ENCODE data around the gene SNX15.
"Not testable (repeated sequence)": the region's sequence is repeated elsewhere in the genome, so short reads cannot be mapped to it uniquely, and the experiment has no call there.

Gene SNX15, protein sequence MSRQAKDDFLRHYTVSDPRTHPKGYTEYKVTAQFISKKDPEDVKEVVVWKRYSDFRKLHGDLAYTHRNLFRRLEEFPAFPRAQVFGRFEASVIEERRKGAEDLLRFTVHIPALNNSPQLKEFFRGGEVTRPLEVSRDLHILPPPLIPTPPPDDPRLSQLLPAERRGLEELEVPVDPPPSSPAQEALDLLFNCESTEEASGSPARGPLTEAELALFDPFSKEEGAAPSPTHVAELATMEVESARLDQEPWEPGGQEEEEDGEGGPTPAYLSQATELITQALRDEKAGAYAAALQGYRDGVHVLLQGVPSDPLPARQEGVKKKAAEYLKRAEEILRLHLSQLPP

DNA sequence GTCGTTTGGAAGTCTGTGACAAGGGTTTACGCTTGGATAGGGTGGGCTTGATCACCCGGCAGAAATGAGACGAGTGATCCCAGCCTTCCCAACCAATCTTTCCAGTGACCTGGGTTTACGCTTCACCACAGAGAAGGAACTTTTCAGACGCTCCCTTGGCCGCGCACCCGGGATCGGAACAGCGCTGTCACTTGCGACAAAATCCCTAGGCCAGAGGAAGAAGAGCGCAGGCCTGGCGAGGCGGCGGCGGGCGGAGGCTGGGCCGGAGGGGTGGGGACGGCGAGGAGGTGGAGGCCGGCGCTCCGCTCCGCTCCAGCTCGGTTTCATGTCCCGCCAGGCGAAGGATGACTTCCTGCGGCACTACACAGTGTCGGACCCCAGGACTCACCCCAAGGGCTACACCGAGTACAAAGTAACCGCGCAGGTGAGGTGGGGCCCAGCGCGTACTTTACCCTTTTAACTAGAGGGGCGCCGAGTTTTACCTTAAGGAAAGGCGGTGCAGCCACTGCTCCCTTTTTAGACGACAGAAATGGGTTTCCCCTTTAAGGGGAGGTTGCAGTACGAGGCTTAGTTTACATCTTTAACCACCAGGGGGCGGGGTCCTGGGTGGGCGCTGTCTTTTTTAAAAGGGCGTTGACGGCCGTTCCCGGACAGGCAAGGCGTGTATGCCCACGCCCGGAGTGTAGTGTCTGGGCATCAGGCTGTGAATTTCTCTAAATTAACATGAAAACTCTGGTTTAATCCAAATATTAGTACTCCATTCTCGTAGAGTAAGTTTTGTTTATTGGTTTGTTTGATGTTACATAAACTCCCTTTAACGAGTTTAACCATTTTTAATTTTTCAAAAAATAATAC, at the start of gene SNX15:
Gene SNX15 (plus strand): TSS at position 227 of the 855 bp plus-strand sequence. CDS start 99 bp downstream, at position 326.
- peak; percentile 96 for DNase-seq

DNA sequence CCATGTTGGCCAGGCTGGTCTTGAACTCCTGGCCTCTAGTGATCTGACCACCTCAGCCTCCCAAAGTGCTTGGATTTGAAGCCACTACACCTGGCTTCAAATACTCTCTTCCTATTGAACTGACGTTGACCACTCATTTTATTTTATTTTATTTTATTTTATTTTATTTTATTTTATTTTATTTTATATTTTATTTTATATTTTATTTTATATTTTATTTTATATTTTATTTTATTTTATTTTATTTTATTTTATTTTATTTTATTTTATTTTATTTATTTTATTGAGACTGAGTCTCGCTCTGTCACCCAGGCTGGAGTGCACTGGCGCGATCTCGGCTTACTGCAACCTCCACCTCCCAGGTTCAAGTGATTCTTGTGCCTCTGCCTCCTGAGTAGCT, 43.9 kb upstream of the SNX15 start:
- DNase-seq, result not testable (repeated sequence)

DNA sequence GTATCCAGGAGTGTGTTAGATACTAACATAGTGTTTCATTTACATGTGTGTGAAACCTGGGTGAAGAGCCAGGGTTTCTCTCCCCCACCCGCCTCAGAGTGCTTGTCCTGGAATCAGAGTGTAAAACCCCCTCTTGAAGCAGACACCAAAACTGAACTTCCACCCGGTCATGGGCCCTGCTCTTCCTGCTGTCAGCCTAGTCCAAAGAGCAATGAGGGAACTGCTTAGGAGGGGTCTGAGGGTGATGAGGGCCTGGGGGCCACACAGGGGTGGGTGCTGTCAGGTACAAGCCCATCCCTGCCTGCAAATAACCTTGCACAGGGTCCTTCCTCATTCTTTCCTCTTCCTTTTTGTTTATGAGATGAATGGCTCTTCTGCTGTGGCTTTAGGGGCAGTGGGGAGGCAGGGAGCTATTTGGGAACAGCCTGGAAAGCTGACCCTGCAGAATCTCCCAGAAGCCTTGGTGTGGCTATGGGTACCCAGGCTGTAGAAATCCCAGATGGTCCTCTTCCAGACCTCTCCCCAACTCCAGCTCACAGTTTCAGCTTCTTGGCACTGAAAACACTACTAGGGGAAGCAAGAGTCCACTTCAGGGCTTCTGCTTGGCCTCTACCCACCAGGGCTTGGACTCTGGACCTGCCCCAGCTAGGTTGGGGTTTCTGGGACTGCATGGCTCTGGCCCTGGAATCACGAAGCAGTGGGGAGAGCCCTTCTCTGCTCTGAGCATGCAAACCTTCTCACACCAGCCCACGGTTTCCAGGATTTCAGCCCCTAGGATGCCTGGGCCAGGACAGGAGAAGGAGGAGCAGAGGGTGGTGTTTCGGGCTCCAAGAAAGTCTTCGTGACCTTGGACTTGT, 39.0 kb upstream of the SNX15 start:
- DNase-seq, result no peak

DNA sequence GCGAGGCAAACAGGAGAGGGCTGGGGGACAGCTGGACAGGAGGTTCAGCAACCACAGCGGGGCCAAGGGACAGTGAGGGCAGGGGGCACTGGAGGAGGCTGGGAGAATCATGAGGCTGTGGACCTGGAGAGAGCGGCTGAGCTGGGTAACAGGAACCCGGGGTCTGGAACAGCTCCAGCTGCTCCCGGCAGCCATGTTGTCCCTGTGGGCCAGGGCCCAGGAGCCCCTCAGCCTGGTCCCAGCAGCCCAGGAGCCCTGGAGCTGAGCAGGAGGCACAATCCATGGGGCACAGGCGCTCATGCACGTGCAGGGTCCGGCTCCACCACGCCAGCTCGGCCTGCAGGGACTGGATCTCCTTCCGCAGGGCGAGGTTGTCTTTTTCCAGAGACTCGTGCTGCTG, 37.8 kb upstream of the SNX15 start:
- no peak for DNase-seq

DNA sequence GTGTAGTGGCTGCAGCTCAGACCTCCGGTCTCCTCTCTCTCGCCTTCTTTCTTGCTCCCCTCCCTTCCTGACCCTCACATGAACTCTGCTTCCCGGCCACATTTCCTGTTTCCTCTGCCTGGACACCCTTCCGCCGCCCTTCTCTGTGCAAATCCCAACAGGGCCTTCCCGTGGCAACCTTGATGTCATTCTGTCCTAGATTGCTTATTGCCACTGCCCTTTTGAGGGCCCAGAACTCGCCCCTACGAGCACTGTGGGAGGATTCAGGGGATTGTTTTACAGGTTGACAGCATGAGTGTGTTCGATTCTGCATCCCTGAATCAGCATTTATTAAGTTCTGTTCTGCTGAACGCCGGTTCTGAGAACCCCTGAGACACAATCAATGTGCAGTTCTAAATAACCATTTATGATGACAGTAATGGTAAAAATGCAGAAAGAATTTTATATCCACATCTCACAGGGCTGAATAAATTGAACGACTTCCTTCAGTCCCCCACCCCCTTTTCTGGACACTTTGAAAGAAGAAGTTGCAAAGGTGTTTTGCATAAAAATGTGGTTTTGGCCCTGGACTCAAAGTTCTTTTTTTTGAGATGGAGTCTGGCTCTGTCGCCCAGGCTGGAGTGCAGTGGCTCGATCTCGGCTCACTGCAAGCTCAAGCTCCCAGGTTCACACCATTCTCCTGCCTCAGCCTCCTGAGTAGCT, 36.9 kb upstream of the SNX15 start:
- DNase-seq, result peak; percentile 78

DNA sequence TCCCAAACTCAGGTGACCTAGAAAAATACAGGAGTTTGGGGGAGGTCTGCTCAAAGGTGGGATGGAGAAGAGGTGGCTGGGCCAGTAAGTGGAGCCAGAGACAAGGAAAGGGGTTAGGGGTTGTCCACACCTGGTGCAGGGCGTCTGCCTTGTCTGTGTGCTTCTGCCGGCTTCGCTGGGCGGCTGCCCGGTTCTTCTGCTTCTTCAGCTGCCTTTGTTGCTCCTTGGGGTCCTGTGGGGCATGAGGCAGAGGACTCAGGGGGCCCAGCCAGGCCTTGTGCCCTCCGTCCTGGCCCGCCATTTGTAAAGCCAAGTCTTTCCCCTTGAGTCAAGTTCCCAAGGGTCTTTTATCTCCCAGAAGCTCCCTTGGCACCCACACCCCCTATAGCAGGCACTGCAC, 32.9 kb upstream of the SNX15 start:
- no peak for DNase-seq

DNA sequence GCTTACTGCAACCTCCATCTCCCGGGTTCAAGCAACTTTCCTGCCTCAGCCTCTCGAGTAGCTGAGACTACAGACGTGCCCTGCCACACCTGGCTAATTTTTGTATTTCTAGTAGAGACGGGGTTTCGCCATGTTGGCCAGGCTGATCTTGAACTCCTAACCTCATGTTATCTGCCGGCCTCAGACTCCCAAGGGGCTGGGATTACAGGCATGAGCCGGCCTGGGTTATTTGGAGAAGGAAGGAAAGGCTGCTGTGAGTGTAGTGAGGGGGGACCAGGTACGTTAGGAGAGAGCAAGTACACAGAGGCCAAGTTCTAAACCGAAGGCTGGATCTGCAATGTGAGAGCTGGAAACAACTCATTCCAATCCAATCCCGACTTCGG, 30.9 kb upstream of the SNX15 start:
- no peak for DNase-seq

DNA sequence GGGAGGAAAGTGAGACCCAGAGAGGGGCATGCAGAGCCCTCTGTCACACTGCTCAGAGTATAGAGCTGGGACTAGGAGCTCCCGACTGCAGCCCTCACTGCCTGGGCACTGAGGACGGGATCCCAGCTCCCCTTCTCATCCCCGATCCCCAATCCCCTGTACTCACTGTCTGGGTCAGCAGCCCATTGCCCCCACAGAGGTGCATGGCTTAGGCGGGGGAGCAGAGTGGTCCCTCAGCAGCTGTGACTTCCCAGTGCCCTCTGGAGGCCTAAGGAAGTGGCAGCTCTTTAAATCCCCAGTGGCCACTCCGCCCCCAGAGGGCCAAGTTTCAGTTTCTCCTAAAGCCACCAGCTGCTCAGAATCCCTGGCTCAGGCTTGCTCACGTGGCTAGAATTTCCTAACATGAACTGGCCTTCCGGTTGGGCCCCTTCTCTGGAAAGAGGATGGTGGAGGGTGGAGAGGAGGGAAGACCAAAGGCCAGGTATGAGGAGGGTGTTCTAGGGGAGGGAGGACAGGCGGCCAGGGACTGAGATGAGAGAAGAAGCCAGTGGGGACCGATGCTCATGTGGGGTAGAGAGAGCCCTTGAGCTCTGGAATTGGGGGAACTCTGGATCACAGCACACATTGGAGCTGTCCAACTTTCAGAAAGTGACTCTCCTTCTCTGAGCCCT, 30.4 kb upstream of the SNX15 start, which contains the start of gene BATF2:
Gene BATF2 (minus strand): TSS at position 262 of the 671 bp plus-strand sequence. CDS start 57 bp downstream, at position 205.
- DNase-seq, result peak; percentile 73

DNA sequence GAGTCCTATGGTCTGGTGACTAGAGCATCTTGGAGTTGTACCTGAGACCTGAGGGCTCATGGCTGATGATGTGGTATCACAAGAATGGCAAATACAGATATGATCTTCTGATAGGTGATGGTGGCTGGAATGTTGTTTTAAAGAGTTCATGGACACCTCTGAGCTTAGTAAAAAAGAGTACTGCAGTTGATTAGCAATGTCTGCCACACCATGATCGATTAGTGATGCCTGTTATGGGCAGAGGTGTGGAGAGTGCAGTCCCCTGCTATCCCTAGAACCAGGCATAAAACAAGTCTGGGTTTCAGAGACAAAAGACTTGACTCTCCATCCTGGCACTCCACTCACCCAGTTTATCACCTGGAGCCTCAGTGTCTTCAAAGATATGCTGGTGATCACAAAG, 29.1 kb upstream of the SNX15 start:
- no peak for DNase-seq

DNA sequence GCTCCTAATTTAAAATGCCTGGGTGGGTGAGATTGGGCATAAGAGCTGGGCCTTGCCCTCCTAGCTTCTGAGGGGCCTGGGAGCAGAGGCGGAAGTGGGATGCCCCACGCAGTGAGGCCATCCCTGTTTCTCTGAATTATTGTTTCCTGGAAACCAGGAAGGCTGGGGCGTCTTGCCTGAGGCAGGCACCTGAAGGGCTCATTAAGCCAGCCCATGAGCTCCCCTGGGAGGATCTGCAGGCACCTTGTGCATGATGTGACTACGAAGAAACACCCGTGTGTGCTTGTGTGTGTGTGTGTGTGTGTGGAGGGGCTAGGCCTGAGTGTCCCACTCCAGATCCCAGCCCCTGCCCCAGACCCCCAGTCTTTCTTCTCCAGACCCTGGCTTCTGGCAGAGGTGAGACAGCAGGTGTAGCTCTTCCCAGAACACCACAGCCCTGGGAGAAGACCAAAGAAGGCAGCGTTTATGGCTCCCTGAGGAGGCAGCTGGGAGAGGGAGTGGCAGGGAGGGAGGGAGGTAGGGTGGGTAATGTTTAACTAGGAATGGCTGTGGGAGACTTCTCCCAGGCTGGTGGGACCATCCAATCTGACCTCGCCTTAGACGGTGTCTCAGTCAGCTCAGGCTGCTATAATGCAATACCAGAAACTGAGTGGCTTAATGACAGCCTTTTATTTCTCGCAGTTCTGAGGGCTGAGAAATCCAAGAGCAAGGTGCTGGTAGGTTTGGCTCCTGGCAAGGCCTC, 28.4 kb upstream of the SNX15 start:
- DNase-seq, result no peak

DNA sequence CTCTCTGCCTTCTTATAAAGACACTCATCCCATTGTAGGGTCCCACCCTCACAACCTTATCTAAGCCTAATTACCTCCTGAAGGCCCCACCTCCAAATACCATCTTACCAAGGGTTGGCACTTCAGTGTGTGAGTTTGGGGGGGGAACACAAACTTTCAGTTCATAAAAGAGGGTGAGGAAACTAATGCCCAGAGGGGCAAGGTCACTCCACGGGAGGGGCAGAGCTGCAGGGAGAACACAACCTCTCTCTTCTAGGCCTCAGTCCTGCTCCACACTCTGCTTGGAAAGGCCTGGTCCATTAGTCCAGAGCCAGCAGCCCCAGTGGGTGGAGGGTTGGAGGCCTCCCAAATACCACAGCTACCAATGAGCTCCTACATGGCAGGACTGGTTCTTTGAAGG, 27.8 kb upstream of the SNX15 start:
- no peak for DNase-seq

DNA sequence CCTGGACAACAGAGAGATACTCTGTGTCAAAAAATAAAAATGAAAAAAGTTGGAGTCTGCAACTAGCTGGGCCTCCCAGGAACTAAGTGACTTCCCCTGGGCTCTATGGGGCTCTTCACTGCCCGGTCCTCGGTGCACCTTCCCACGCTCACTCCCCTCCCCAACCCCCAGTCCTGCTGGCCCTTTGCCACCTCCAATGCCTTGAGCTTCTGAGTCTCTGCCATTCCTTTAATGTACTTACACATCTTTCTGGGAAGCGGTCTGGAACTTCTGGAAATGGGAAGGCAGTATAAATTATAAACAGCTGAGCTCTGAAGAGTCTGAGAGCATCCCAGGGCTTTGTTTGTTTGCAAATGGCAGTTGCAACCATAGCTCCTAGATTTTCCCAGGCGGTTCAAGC, 24.5 kb upstream of the SNX15 start:
- no peak for DNase-seq

DNA sequence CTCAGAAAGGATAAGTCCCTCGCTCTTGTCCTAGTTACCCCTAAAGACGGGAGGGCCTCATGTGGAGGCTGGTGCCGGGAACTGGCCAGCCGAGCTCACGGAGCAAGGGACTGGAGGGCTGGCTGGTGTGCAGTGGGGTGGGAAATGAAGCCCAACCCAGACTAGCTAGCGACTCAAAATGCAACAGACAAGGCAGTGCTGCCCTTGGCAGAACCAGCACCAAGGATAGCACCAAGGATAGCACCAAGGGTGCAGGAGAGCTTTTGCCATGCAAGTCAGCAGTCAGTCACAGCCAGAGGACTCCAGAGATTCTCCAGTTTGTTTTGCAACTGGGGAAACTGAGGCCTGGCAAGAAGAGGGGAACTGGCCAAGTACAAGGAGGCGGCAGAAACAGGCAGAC, 24.0 kb upstream of the SNX15 start:
- no peak for DNase-seq

DNA sequence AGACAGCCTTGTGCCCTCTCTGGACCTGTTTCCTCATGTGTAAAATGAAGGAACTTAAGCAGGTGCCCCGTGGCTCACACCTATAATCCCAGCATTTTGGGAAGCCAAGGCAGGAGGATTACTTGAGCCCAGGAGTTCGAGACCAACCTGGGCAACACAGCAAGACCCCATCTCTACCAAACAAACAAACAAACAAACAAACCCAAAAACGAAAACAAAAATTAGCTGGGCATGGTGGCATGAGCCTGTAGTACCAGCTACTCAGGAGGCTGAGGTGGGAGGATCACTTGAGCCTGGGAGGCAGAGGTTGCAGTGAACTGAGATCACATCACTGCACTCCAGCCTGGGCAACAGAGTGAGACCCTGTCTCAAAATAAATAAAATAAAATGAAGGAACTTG, 23.3 kb upstream of the SNX15 start:
- DNase-seq, result not testable (repeated sequence)

DNA sequence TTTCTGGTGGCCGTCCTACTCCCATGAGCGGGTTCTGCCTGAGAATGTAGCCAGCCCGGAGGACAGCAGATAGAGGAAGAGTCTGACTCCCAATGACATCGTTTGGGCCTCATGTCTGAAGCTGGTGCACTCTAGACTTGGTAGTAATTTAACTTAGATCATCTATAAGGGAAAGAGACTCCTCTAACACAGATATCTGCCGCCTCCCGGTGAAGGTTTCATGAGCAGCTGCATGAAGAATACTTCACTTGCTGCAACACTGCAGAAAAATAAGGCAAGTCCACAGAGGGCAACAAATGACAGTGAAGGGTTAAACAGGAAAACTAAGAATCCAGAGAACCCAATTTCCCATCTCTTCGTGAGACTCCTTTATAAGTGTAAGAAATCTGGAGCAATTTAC, 19.2 kb upstream of the SNX15 start:
- DNase-seq, result no peak

DNA sequence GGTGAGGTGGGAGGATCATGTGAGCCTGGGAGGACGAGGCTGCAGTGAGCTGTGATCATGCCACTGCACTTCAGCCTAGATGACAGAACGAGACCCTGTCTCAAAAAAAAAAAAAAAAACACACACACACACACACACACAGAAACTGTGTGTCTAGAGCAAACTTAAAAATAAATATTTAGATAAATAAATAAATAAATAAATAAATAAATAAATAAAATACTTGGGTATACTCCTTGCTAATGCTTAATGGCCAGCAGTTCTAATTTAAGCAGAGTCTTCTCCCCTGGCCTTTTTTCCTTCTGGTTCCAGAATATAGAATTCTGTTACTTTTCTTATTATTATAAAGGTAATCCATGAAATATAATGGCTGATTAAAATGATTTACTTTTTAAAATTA, 18.4 kb upstream of the SNX15 start:
- DNase-seq, result no peak

DNA sequence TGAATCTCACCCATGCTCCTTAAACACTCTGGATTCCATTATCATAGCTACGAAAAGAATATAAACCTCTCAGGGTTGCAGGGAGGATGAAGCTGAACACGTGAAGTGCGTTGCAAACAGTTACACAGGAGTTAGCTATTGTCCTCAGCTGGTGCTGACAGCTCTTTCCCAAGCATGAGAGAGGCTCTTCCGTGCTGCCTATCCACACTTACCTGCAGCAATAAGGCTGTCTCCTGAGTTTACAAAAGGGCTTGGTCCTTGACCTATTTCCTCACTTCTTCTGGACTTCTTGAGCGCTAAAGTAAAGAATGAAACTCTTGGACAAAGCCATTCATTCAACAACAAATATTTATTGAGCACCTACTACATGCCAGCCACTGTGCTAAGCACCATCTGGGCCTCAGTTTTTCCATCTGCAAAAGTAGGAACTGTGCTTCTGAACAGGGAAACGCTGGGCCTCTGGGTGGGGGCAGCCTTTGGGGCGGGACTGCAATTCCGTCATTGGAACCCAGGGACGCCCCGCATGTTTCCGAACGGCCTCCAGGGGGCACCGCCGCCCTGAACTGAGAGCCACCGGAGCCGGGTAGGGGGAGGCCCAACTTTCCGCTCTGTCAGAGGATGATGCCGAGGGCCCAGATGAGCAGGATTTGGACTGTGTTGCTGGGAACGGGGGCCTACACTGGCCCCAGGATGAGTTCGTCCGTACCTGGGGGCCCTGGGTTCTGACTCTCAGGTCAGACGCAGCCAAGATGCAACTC, 13.9 kb upstream of the SNX15 start:
- DNase-seq, result peak; percentile 95

DNA sequence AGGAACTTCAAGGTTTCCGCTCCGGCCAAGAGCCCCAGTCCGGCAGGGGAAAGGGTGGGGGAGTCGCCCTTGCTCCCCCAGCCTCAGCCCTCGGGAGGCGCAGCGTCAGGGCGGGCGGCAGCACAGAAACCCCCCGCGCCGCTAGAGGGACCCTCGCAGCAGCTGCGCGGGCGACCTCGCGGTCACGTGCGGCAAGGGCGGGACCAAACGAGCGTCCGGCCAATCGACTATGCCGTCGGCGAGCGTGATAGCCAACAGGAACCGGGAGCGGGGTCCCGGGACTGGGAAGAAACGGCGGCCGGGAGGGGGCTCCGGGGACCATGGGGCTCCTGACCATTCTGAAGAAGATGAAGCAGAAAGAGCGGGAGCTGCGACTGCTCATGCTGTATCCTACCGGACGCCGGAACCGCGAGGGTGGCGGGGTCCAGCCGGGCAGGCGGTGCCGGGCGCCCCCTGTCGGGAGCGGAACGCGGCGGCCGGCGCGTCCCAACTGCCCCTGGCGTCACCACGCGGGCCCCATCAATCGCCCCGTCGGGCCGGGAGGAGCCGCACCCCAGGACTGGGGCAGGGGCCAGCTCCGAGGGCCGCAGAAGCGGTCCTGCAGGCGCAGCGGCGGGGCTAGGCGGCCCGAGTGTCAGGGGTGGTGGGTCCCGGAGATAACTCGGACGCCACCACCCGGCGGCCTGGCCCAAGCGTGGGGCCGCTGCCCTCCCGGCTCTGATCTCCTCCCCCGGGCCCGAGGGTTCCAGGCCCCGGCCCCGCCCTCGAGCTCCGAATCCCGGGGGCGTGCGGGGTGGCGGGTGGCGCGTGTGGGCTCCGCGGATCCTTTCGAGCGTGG, 13.1 kb upstream of the SNX15 start, which contains the start of gene ARL2:
Gene ARL2 (plus strand): TSS at position 273 of the 838 bp plus-strand sequence. CDS start 48 bp downstream, at position 321.
- peak; percentile 96 for DNase-seq

DNA sequence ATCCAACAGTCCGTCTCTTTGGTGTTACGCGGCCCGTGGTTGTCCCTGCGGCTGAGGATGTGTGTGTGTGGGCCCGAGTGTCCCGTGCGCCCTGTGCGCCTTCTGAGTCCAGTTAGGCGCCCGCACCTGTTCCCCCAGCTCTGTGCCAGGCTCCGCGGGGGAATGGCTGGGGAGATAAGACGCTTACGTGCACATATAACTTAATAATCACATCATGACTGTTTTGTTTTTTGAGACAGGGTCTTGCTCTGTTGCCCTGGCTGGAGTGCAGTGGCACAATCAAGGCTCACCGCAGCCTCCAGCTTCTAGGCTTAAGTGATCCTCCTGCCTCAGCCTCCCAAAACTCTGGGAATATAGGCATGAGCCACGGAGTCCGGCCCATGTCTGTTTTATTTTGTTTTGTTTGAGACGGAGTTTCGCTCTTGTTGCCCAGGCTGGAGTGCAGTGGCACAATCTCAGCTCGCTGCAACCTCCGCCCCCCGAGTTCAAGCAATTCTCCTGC, 12.5 kb upstream of the SNX15 start:
- DNase-seq, result no peak
